ENCODE results near the gene AADACL4. TPM values are rescaled to one million over a fixed set of nuclear protein-coding genes. Genes with fewer than 3 reads are reported as not detected.
A peak's percentile ranks its signal among the peaks of the same experiment; 100 is the strongest.

The AADACL4 gene
- total and polyA plus RNA-seq, 9 of the 15 experiments (the other 6 are each of a cell fraction or from before 2014, with no cell fraction given): not detected

DNA sequence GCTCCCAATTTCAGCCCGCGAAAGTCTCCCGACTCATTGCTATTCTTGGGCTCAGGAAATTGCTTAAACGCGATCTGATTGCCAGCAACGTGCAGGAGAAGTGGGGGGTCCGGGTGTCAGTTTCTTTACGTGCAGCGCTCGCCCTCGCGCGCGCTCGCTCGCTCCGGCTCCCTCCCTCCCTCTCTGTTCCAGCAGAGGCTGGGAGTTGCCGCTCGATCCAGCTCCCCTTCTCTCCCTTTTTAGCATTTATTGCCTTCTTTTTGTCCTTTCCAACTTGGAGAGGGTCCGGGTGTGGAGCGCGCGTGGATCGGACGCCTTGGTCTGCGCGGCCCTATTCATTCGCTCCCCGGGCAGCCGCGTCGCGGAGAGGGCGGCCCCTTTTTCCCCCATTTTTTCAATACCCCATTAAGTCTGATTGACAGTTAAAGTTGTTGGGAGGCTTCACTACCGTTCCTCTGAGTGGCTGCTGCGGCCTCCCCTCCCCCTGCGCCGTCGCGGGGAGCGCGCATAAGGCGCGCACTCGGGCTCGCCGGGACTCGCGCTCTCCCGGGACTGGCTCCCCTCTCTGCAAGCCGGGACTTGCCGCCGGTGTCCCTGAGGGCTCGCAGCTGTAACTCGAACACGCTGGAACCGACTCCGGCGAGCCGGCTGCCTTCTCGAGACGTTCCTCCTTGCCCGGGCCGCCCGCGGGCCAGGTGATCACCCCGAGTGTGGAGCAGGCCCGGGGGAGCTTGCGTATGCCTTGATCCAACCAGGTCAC, 25.8 kb upstream of the AADACL4 start, which contains the start of gene DHRS3 (continued):
- TF ChIP-seq DPF2 (IDR thresholded peaks at IDR 0.05) (0 out of 2 replicates have a peak, but pooled peaks have one; percentile 23), SMAD4 (CRISPR knock-in tag; conservative IDR thresholded peaks at IDR 0.05) (peak; percentile 79), PHF8 (IDR thresholded peaks at IDR 0.05; ENCODE audit: borderline replicate concordance, low read length) (peak; percentile 60; the same call in 1 of the 2 replicates), ZNF445 (CRISPR knock-in tag; IDR thresholded peaks at IDR 0.05; ENCODE audit: low read depth) (no peak), PTTG1 (tag; IDR thresholded peaks at IDR 0.05; ENCODE audit: low read depth) (no peak), MGA (IDR thresholded peaks at IDR 0.05) (peak; percentile 19; the same call in 1 of the 2 replicates), MEIS2 (IDR thresholded peaks at IDR 0.05; ENCODE audit: partially characterized antibody) (peak; percentile 91), NUFIP1 (IDR thresholded peaks at IDR 0.05; ENCODE audit: partially characterized antibody) (no peak), HDAC3 (IDR thresholded peaks at IDR 0.05; ENCODE audit: borderline replicate concordance, partially characterized antibody) (no peak), DMBX1 (CRISPR knock-in tag; IDR thresholded peaks at IDR 0.05; ENCODE audit: borderline replicate concordance) (peak; percentile 72), ZC3H8 (IDR thresholded peaks at IDR 0.05) (no peak), RBM14 (IDR thresholded peaks at IDR 0.05; ENCODE audit: borderline replicate concordance, insufficient read depth, low read depth, low read length) (no peak), FOXK2 (conservative IDR thresholded peaks at IDR 0.05 in 1 of 2, IDR thresholded peaks at IDR 0.05 in 1 of 2; ENCODE audit: low read depth in 2 of 2) (0 out of 4 replicates have a peak, but pooled peaks of 1 of the 2 experiments have one; percentile 13), NR1H2 (CRISPR knock-in tag; IDR thresholded peaks at IDR 0.05) (no peak)
- TF ChIP-seq, protein P1, sequence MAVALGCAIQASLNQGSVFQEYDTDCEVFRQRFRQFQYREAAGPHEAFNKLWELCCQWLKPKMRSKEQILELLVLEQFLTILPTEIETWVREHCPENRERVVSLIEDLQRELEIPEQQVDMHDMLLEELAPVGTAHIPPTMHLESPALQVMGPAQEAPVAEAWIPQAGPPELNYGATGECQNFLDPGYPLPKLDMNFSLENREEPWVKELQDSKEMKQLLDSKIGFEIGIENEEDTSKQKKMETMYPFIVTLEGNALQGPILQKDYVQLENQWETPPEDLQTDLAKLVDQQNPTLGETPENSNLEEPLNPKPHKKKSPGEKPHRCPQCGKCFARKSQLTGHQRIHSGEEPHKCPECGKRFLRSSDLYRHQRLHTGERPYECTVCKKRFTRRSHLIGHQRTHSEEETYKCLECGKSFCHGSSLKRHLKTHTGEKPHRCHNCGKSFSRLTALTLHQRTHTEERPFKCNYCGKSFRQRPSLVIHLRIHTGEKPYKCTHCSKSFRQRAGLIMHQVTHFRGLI (CRISPR knock-in tag; IDR thresholded peaks at IDR 0.05): no peak

All from K562 (cell line).